Inferior parietal cortex (tissue), 1 donor: Measurements from ENCODE around the gene ANKRD27.
A peak's percentile ranks its signal among the peaks of the same experiment; 100 is the strongest.
"Not testable (repeated sequence)": the region's sequence is repeated elsewhere in the genome, so short reads cannot be mapped to it uniquely, and the experiment has no call there.

Source experiments
- DNase-seq: peaks from one replicate; pipeline ENCODE4 v3.0.0-alpha.2; 2016; ENCODE audit errors: extremely low spot score

ANKRD27 gene

GRCh38 chr19:32674931-32675719 is at the start of gene ANKRD27:
Gene ANKRD27 (minus strand): TSS chr19:32675180. CDS start chr19:32659015, 16,165 bp downstream.
- peak; percentile 99 for DNase-seq

DNA sequence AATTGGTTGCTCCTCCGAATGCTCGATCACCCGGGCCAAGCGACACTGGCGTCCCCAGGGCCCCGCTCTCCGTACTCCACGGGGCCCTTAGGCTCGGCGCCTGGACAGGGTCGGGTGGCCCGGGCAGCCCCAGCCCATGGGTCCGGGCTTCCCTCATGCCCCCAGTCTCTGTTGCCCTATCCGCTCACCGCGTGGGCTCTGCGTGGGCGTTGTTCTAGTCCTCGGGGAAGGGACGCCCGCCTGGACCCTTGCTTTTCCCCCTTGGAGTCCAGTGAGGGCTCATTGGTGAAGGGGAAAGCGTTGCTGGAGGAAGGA is 45.9 kb upstream of the ANKRD27 start:
- no peak for DNase-seq

GRCh38 chr19:32720216-32720935 is 45.4 kb upstream of the ANKRD27 start:
- DNase-seq = no peak

DNA sequence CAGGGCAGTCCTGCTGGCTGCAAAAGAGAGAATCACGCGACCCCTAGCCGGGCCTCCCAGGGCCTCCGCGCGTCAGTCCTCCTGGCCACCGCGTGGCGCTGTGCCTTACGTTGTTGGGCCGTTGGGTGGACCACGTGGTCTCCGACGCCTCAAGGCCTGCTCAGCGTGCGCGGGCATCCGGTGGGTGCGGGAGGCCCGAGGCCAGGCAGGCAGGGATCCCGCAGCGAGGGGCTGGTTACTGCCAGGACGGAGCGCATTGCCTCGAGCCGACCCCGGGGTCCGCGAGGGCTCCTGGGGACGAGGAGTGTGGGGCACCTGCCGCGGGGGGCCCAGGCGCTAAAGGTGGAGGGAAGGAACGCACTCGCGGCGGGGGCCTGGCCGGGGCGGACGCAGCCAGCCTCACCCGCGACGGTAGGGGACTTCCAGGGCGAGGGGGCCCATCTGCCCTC is 44.7 kb upstream of the ANKRD27 start, which contains the start of gene TDRD12:
Gene TDRD12, plus strand, starts transcription at position 157 of the 449 bp plus-strand sequence. CDS start 306 bp downstream, outside the sequence.
- no peak for DNase-seq

DNA sequence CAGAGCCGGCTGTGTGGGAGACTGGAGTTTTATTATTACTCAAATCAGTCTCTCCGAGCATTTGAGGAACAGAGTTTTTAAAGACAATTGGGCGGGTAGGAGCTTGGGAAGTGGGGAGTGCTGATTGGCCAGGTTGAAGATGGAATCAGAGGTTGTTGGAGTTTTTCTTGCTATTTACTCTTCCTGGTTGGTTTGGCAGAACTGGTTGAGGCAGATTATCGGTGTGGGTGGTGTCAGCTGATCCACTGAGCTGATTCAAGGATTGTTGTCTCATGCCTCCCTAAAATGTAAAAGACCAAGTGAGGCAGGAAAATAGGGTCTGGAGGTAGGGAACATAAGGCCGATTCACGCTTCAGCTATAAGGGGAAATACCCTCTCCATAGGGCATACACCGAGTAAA is 43.3 kb upstream of the ANKRD27 start:
- DNase-seq = no peak

GRCh38 chr19:32717496-32717895 is 42.5 kb upstream of the ANKRD27 start:
- no peak for DNase-seq

- not testable (repeated sequence) for DNase-seq
These were observed 41.2 kb upstream of the ANKRD27 start for GRCh38 chr19:32716203-32716602.

DNA sequence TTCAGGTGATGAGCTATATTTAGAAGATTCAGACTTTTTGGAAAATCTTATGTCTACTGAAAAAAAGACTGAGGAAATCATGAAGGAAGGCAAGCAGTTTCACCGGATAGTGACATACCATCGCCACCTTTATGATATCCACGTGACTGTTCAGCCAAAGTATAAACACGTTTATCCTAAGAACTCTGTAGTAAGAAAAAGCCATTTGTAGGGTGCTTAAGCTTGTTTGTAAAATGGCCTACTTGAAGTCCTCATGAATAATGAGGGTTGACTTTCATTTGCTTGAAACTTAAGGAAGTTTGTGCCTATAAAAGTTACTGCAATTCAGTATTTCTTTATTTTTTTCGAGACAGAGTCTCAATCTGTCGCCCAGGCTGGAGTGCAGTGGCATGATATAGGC is 36.8 kb upstream of the ANKRD27 start:
- no peak for DNase-seq

DNA sequence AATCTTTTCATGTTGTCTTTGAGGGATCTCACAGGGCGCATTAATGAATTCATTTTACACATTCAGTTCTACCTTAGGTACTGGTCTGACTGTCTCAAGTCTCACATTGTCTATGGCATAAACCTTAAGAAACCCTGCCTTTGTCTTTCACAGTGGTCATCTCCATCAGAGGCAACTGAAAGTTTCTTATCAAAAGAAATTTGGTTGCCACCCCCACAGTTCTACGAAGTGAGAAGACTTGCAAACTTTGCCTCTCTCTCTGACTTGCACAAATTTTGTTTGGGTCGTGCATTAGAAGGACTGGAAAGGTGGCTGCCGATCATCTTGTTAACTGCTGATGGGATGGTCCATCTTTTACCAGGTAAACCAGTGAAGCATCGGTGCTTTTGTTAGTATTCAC is 34.1 kb upstream of the ANKRD27 start:
- no peak for DNase-seq

GRCh38 chr19:32708457-32708856 is 33.5 kb upstream of the ANKRD27 start:
- no peak for DNase-seq

DNA sequence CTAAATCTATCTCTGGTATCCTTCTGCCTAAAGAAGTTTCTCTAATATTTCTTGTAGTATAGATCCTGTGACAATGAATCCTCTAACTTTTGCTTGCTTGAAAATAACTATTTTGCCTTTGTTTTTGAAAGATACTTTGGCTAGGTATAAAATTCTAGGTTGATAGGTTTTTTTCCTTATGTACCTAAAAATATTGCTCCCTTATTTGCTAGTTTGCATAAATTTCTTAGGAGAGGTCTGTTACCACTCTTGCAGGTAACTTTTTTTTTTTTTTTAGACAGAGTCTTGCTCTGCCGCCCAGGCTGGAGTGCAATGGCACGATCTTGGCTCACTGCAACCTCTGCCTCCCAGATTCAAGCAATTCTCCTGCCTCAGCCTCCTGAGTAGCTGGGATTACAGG is 29.0 kb upstream of the ANKRD27 start:
- not testable (repeated sequence) for DNase-seq

DNA sequence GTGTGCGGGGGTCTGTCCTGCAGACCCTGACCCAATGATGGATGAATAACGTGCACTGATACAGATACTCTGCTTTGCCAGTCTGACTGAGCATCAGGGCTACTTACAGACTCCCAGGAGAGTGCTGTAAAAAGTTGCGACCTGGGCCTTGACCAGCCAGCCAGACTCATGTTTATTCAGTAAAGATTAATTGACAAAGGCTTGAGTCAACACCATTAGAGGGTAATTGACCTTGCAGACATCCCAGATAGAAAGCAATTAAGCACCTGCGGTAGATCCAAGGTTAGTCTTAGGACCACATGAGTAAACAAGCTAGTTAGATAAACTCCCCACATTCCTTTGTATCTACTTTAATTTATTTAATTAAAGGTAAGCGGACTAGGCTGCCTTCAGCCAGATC is 27.0 kb upstream of the ANKRD27 start:
- no peak for DNase-seq

- not testable (repeated sequence) for DNase-seq
These were observed 25.1 kb upstream of the ANKRD27 start for GRCh38 chr19:32700129-32700528.

- DNase-seq = not testable (repeated sequence)
These were observed 21.8 kb upstream of the ANKRD27 start for GRCh38 chr19:32696771-32697170.

DNA sequence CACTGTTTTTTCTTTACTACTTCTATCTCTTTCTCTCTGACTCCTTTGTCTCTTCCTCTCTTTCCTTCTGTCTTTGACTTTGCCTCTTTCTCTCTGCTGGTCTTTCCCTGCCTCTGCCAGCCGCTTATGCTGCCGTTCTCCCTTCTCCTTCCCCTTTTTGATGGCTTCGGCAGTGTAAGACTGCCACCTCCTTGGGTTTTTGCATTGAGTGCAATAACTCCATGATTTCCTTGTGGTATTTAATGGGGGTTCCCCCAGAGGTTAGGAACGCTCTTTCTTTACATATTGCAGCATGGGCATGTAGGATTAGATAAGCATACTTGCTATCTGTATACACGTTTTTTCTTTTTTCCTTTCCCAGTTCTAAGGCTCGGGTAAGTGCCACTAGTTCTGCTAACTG is 20.5 kb upstream of the ANKRD27 start:
- DNase-seq = not testable (repeated sequence)

DNA sequence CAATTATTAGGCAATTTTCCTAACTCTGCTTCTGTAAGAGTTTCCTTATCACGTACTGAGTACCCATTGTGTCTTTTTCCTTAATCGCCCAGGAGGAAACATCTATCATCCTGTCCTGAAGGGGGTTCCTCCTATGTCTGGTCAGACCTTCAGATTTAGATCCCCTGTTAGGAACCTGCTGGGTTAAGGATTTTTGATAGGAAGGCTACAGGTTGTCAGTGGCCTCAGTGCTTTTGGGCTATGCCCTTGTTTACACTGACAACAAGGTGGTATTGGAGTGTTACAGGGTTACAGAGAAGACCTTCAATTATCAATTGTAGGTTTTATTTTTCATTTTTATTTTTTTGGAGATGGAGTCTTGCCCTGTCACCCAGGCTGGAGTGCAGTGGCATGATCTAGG is 19.9 kb upstream of the ANKRD27 start:
- DNase-seq = not testable (repeated sequence)

DNA sequence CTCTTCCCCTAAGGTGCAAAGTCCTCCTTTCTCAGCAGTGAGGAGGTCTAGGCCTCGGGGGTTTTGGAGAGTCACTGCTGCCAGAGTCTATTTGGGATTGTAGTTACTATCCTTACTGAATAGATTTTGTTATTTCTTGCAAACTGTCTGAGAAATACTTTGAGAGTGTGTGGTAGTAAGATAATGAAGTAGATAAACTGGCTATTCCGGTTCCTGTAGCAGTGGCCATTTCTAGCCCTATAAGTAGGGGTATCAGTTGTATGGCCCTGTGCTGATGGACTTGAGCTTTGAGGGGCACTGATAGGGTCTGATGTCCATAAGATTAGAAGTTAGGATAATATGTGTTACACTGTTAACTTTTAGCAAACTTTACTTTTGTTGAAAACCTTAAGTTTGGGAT is 19.3 kb upstream of the ANKRD27 start:
- not testable (repeated sequence) for DNase-seq

DNA sequence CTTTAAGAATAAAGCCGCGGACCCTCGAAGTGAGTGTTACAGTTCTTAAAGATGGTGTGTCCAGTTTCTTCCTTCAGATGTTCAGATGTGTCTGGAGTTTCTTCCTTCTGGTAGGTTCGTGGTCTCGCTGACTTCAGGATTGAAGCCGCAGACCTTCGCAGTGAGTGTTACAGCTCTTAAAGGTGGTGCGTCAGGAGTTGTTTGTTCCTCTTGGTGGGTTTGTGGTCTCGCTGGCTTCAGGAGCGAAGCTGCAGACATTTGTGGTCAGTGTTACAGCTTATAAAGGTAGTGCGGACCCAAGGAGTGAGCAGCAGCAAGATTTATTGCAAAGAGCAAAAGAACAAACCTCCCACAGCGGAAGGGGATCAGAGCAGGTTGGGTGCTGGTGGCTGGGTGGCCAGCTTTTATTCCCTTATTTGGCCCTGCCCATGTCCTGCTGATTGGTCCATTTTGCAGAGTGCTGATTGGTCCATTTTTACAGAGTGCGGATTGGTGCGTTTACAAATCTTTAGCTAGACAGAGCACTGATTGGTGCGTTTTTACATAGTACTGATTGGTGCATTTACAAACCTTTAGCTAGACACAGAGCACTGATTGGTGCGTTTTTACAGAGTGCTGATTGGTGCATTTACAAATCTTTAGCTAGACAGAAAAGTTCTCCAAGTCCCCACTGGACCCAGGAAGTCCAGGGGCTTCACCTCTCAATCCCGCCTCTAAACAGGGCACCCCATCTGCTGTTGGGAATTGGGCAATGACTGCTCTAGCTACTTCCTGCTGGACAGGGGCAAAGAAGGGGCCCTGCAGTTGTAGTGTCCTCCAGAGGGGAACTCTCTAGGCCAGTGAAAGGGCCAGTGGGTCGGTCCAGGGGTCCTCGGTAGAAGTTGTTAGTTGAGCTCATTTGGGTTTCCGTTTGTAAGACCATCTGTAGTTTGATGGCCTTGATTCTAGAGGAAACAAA is 18.4 kb upstream of the ANKRD27 start:
- DNase-seq = not testable (repeated sequence)

- DNase-seq = no peak
These were observed 17.7 kb upstream of the ANKRD27 start for GRCh38 chr19:32692727-32693061.

DNA sequence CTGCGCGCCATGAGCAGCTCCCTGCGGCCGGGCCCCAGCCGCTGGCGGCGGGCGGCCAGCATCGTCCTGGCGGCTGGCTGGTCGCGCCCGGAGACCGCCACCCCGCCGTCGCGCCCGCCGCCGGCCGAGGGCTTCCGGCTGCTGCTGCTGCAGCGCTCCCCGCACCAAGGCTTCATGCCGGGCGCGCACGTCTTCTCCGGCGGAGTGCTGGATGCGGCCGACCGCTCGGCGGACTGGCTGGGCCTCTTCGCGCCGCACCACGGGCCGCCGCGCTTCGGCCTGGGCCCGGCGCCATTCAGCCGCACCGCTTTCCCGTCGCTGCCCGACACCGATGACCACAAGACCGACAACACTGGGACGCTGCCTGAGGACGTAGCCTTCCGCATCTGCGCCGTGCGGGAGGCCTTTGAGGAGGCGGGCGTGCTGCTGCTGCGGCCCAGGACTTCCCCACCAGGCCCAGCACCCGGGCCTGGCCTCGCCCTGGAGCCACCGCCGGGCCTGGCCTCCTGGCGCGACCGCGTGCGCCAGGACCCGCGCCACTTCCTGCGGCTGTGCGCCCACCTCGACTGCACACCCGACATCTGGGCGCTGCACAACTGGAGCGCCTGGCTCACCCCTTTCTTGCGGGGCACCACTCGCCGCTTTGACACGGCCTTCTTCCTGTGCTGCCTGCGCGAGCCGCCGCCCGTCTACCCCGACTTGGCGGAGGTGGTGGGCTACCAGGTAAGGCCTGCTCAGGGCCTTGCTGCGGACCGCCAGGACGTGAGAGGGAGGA is 17.2 kb upstream of the ANKRD27 start:
- DNase-seq = peak; percentile 46

GRCh38 chr19:32691291-32691951 is 16.4 kb upstream of the ANKRD27 start, which contains the start of gene NUDT19:
Gene NUDT19 (plus strand): TSS chr19:32691821. CDS start chr19:32691961, 140 bp downstream.
- peak; percentile 80 for DNase-seq
